SK-N-MC (cell line): ENCODE results near the gene SPATA25.
"Not testable (repeated sequence)": the region's sequence is repeated elsewhere in the genome, so short reads cannot be mapped to it uniquely, and the experiment has no call there.

ENCODE experiments used
- DNase-seq: peaks from one replicate; pipeline ENCODE4 v3.0.0-alpha.2; 2011; ENCODE audit warnings: low read depth, low spot score
- H3K27ac ChIP-seq: fragments of 200-600 bp; sonication (generic); 2 replicates; pipeline ENCODE4 v1.5.1; 2016; ENCODE audit warnings: mixed run types
- H3K36me3 ChIP-seq: fragments of 200-600 bp; sonication (generic); 2 replicates; pipeline ENCODE4 v1.6.1; 2017; ENCODE audit warnings: antibody characterized with exemption, low read length, mixed read lengths; ENCODE audit not compliant: insufficient read depth
- H3K4me3 ChIP-seq: fragments of 200-600 bp; sonication (generic); 2 replicates; pipeline ENCODE4 v1.5.1; 2016
- H3K9ac ChIP-seq: fragments of 200-600 bp; sonication (generic); 2 replicates; pipeline ENCODE4 v1.8.0; 2017; ENCODE audit warnings: mixed run types, mixed read lengths; ENCODE audit not compliant: insufficient read length
- H3K9me3 ChIP-seq: fragments of 200-600 bp; sonication (generic); 2 replicates; pipeline ENCODE4 v1.6.1; 2017; ENCODE audit warnings: low read depth, mild to moderate bottlenecking, antibody characterized with exemption, low read length, moderate library complexity, mixed read lengths
- EZH2 ChIP-seq: fragments of 200-600 bp; sonication (generic); IDR thresholded peaks from one replicate; pipeline ENCODE4 v1.6.1; 2017; ENCODE audit warnings: antibody characterized with exemption
- FOXP2 ChIP-seq: optimal IDR thresholded peaks from 2 replicates; pipeline ENCODE3; 2011; ENCODE audit warnings: mild to moderate bottlenecking, moderate library complexity; ENCODE audit not compliant: insufficient read depth; ENCODE audit errors: extremely low read length, control extremely low read depth
- POLR2AphosphoS5 ChIP-seq: IDR thresholded peaks from 2 replicates; pipeline ENCODE4 v1.6.1; 2012; ENCODE audit warnings: mild to moderate bottlenecking, low read depth, low read length, borderline replicate concordance

SPATA25 gene

GRCh38 chr20:45909336-45909808 lies 21.9 kb upstream of the SPATA25 start:
- H3K4me3 ChIP-seq, result no peak overlapping the region
- TF ChIP-seq FOXP2, result no peak
- TF ChIP-seq POLR2AphosphoS5, result no peak
- no peak for TF ChIP-seq EZH2
- no peak for DNase-seq
- H3K36me3 ChIP-seq, result peaks cover 33% of the 10 kb centered on the region; the same call in 1 of the 2 replicates
- no peak overlapping the region for H3K9ac ChIP-seq
- no peak overlapping the region for H3K27ac ChIP-seq
- H3K9me3 ChIP-seq, result no peaks in the 10 kb centered on the region

- H3K9ac ChIP-seq, result no peak overlapping the region
- DNase-seq, result no peak
- H3K36me3 ChIP-seq, result peaks cover 35% of the 10 kb centered on the region; the same call in 1 of the 2 replicates
- no peak overlapping the region for H3K4me3 ChIP-seq
- TF ChIP-seq EZH2 (no peak), POLR2AphosphoS5 (no peak), FOXP2 (no peak)
- H3K9me3 ChIP-seq, result no peaks in the 10 kb centered on the region
- no peak overlapping the region for H3K27ac ChIP-seq
These were observed 20.7 kb upstream of the SPATA25 start for GRCh38 chr20:45908084-45908483.

GRCh38 chr20:45907219-45907948 lies 20.0 kb upstream of the SPATA25 start:
- TF ChIP-seq POLR2AphosphoS5, result no peak
- no peak for TF ChIP-seq EZH2
- TF ChIP-seq FOXP2, result no peak
- Histone ChIP-seq H3K4me3 (no peak overlapping the region), H3K9me3 (no peaks in the 10 kb centered on the region), H3K36me3 (peaks cover 35% of the 10 kb centered on the region; the same call in 1 of the 2 replicates), H3K27ac (no peak overlapping the region), H3K9ac (no peak overlapping the region)
- DNase-seq, result no peak

GRCh38 chr20:45905505-45906079 lies 18.2 kb upstream of the SPATA25 start:
- Histone ChIP-seq H3K4me3 (no peak overlapping the region), H3K9me3 (no peaks in the 10 kb centered on the region), H3K36me3 (peaks cover 45% of the 10 kb centered on the region; the same call in 1 of the 2 replicates), H3K9ac (no peak overlapping the region), H3K27ac (no peak overlapping the region)
- DNase-seq, result no peak
- TF ChIP-seq FOXP2 (no peak), POLR2AphosphoS5 (no peak), EZH2 (no peak)

GRCh38 chr20:45904583-45905504 lies 17.4 kb upstream of the SPATA25 start:
- Histone ChIP-seq H3K36me3 (peaks cover 44% of the 10 kb centered on the region; the same call in 1 of the 2 replicates), H3K4me3 (no peak overlapping the region), H3K27ac (no peak overlapping the region), H3K9me3 (no peaks in the 10 kb centered on the region), H3K9ac (no peak overlapping the region)
- TF ChIP-seq EZH2 (no peak), POLR2AphosphoS5 (no peak), FOXP2 (no peak)
- DNase-seq, result no peak

- no peak overlapping the region for H3K9ac ChIP-seq
- H3K4me3 ChIP-seq, result no peak overlapping the region
- no peaks in the 10 kb centered on the region for H3K9me3 ChIP-seq
- no peak for DNase-seq
- H3K36me3 ChIP-seq, result peaks cover 39% of the 10 kb centered on the region; the same call in 1 of the 2 replicates
- TF ChIP-seq POLR2AphosphoS5 (no peak), EZH2 (no peak), FOXP2 (no peak)
- no peak overlapping the region for H3K27ac ChIP-seq
These were observed 14.8 kb upstream of the SPATA25 start for GRCh38 chr20:45902199-45902701.

GRCh38 chr20:45901332-45901731 lies 13.9 kb upstream of the SPATA25 start:
- peaks cover 41% of the 10 kb centered on the region; the same call in 1 of the 2 replicates for H3K36me3 ChIP-seq
- not testable (repeated sequence) for H3K9ac ChIP-seq, H3K27ac ChIP-seq, H3K9me3 ChIP-seq, DNase-seq, H3K4me3 ChIP-seq

GRCh38 chr20:45899046-45899835 lies 11.8 kb upstream of the SPATA25 start:
- Histone ChIP-seq H3K36me3 (peaks cover 22% of the 10 kb centered on the region; the same call in 1 of the 2 replicates), H3K27ac (no peak overlapping the region), H3K4me3 (no peak overlapping the region), H3K9ac (no peak overlapping the region), H3K9me3 (no peaks in the 10 kb centered on the region)
- TF ChIP-seq POLR2AphosphoS5 (no peak), EZH2 (no peak), FOXP2 (no peak)
- DNase-seq, result no peak
